NAMALWA (cell line): ENCODE measurements around the gene ADAMTS13.

Experiments
- DNase-seq: peaks from one replicate; pipeline ENCODE4 v3.0.0-alpha.2; 2015; ENCODE audit warnings: low spot score

The ADAMTS13 gene

DNA sequence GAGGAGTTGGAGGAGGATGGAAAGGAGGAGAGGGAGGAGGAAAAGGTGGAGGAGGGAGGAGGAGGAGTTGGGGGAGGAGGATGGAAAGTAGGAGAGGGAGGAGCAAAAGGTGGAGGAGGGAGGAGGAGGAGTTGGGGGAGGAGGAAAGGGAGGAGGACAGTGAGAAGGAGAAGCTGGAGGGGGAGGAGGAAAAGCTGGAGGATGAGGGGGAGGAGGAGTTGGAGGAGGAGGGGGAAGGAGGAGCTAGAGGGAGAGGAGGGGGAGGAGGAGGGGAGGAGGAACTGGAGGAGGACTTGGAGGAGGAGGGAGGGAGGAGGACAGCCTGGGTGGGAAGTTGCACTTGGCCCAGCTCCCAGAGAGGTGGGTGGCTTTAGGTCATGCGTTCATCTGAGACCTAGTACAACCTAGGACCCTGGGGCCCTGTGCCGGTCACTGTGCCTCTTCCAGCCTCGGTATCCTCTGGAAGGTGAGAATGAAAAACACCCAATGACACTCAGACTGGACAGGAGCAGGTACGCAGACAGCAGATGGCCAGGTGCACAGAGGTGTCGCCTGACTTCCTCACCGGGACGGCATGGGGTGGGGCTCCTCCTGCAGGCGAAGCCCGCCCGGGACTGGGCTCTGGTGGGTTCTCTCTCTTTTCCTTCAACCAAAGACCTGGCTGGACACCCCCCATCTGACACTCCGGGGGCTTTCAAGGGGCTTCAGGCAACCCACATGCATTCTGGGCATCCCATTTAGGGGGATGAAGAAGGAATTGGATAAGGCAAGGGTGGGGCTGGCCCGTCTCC is 68.9 kb downstream of the ADAMTS13 start:
- no peak for DNase-seq

DNA sequence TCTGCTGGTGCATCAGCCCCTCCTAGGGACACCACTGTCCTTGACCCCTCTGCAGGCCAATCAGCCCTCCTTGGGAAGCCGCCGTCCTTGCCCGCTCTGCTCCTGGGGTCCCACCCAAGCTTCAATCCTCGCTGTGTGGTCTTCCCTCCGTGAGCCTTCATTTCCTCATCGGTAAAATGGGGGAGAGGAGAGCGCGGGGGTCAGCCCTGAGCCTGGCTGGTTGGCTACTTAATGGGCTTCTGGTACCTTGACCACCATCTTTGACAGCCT is 69.4 kb downstream of the ADAMTS13 start:
- DNase-seq, result no peak

DNA sequence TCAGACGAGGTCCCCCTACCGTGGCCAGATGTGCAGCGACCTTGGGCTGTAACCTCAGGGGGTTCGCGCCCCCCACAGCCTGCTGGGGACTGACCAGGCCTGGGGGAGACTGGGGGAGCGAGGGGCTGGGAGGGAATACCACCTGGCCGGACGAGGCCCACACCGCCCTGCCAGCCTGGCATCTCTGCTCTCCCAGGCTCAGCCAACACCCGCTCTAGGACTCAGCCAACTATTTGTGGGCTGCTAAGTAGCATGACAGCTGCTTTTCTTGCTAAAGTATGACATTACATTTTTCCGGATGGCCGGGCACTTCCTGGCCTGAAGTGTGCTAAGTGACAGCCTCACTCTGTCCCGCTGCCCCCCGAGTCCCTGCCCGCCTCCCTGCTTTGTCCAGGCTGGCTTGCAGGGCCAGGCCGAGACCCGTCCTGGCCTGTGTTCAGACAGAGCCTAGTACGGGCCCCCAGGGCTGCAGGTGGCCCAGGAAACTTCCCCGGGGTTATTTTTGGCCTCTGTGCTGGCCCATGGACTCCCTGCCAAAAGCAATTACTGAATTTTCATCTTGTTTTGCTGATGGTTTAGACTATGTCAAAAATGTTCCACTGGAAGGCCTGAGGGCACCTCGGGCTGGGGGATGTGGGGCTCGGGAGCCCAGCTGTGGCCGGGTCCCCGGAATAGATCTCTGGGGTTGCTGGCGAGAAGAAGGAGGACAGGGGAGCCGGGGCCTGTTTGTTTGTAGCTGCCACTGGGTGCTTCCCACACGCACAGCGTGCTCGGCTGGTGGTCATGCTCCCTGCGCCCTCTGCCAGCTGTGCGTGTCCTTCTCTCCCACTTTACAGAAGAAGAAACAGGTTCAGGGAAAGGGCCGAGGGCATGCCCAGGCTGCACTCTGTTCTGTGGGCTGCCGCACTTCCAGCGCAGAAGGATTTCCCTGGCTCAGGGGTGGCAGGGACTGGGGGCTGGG is 70.2 kb downstream of the ADAMTS13 start:
- DNase-seq, result no peak

DNA sequence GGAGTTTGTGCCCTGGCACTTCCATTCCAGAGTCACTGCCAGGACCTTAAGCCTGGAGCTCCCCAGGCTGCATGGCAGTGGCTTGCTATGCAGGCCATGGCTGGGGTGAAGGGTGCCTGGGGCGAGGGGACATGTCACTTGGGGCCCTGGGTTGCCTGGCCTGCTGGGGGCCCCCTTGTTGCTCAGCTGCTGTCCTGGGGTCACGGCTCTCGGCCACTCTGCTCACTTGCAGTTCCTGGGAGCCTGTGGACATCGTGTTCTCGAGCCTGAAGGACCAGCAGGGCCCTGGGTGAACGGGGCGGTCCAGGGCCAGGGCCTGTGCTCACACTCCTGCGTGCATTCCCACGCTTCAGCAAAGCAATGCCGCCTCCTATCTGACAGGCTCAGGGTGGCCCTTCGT is 71.3 kb downstream of the ADAMTS13 start:
- no peak for DNase-seq

DNA sequence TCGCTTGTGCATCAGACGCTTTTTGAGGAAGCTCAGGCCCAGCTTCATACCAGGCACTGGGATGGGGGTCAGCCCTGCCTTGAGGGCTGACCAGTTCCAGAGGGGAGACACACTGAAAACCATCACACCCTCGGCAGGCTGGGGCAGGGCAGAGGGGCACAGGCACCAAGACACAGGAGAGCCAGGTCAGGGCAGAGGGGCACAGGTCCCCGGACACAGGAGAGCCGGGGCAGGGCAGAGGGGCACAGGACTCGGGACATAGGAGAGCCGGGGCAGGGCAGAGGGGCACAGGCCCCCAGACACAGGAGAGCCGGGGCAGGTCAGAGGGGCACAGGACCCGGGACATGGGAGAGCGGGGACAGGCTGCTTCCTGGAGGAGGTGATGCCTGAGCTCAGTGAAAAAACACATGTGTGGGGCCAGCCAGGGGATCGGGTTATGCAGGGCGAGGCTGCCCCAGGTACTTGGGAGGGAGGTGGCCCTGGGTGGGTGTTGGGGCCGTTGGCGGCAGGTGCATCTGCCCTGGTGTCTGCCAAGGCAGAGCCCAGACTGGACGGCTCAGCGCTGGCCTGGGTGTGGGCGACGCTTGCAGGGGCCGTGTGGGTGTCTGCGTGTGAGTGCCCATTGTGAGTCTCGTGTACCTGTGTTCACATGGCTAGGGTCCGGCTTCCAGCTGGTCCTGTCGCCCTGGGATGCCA is 71.8 kb downstream of the ADAMTS13 start:
- no peak for DNase-seq

DNA sequence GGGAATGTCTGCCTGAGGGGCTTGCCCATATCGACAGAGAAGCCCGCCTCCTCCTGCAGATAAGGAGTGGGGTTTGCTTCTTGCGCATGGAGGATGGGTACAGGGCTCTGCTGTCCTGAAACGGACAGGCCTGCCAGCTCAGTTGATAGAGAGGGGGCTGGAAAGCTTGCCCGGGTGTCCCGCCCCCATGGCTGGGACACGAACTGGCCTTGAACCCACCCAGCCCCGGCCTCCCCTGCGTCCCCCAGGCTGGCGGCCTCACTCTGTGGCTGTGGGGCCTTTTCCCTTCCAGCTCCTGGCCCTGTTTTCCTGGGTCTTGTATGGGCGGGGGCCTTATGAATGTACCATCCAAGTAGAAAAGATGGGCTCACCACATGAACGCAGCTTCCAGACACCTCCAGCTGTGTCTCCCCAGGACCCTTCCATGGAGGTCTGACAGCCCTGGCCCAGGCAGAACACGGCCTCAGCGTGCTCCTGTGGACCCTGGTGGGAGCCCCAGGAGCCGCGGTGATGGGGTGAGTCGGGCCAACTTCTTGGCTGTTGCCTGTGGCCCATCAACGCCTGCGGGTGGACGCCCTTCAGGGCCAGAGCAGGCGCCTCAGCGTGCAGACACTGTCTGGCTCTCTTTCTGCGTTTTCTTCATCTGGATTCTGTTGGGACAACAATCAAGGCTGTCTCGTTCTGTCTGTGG is 72.6 kb downstream of the ADAMTS13 start:
- no peak for DNase-seq

DNA sequence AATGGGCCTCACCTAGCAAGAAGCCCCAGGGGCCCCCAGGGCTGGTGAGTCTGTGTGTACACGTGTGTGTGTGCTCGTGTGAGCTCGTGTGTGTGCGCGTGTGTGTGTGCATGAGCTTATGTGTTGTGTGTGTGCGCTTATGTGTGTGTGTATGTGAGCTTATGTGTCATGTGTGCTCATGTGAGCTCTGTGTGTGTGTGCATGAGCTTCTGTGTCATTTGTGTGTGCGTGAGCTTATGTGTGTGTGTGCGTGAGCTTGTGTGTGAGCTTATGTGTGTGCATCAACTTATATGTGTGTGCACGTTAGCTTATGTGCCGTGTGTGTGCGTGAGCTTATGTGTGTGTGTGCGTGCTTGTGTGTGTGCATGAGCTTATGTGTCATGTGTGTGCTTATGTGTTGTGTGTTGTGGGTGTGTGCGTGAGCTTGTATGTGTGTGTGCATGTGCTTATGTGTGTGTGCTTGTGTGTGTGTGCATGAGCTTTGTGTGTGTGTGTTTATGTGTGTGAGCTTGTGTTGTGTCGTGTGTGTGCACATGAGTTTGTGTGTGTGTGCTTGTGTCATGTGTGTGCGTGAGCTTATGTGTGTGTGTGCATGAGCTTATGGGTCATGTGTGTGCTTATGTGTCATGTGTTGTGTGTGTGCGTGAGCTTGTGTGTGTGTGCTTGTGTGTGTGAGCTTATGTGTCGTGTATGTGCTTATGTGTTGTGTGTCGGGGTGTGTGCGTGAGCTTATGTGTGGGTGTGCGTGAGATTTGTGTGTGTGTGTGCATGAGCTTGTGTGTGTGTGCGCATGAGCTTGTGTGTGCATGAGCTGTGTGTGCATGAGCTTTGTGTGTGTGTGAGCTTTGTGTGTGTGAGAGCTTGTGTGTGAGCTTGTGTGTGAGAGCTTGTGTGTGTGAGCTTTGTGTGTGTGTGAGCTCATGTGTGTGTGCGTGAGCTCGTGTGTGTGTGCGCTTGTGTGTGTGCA is 73.4 kb downstream of the ADAMTS13 start:
- DNase-seq, result no peak

DNA sequence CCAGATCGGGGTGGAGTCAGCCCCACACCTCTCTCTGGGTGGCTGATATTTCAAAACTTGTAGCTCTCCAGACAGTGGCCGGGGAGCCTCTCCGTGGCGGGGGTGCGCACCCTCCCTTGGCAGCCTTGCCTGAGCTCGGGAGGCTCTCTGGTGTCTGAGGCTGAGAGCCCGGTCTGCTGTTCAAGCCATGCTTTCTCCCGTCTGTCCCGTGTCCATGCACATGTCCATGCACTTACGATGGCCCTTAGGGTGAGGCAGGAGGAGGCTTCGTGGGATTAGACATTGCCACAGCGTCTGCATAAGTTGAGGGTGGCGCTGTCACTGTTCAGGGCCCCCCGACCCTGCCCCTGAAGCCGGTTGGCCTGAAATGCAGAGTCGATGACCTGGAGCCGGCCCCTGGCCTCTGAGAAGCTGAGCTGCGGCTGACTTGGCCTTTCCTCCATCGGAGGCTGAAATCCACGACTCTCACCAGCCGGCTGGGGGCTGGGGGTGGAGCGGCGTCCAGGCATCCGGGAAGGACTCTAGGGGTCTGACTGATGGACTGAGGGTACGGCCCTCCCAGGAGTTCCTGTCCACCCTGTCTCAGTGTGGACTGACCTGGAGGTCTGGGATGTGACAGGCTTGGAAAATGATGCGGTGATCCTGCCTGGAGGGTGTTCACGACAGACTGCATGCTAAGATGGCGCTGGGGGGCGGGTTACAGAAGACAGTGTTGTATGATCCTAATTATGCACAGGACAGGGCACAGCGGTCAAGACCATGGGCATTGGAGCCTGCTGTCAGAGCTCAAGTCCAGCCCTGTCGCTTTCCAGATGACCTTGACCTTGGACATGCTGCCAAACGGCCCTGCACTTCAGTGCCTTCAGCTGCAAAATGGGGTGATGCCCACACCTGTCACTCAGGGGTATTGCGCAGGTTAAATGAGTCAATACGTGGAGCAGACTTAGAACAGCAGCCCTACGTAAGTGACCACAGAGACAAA is 75.0 kb downstream of the ADAMTS13 start:
- no peak for DNase-seq

DNA sequence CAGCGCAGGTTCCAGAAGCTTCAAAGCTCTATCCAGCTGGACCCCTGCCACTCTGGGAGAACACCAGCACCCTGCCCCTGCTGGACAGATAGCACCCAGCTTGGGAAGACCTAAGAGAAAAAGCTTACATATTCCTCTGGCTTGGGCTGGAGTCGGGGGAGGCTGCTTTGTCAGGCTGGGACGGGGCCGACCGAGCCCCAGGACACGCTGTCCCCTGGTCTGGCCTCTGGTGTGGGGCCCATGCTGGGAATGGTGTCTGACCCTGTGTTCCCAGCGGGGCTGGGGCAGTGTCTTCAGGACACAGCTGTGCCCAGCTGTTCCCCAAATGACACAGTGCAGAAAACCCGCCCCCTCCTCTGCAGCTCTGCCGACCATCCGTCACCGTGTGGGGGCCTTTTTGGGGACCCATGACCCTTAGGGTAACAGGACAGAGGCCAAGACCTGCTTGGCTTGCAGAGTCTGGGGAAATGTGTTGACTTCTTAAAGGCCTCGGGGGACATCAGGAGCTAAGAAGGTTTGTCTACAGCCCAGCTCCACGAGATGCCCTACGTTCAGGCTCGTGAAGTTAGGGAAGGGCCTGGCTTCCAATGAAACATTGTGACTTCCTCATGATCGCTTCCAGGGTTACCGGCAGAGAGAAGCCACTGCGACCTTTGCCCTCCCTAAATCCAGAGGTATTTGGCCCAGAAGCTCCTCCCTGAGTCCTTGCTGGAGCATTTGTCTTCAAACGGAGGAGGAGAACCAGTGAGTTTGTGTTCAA is 77.1 kb downstream of the ADAMTS13 start:
- no peak for DNase-seq

DNA sequence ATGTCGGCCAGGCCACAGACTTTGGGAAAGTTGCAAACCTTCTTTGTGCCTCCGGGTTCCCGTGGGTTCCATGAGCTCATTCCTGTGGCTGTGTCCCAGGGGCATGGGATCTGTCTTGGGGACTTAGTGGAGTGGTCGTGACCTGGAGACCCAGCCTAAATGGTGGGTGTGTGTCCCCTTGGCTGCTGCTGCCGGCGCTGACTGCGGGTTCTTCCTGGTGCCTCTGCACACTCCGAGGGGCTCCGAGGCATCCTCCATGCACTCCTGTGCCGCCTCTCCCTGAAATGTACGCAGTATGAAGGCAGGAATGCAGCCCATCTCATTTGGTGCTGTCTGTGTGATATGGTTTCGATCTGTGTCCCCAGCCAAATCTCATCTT is 77.7 kb downstream of the ADAMTS13 start:
- DNase-seq, result no peak

DNA sequence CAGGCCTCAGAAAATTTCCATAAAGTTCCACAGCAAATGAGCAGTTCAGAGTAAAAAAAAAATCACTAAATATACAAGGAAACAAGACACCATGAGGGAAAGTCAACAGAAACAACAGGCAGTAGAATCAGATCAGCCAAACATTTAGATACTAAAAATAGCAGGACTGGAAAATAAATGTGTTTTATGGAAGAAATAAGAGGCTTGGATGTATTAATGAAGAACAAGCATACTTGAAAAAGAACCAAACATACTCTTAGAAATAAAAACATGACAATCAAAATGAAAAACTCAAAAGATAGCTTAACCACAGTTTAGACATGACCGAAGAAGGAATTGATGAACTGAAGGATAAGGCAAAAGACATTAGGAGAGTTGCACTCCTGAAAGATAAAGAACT is 79.9 kb downstream of the ADAMTS13 start:
- DNase-seq, result no peak

DNA sequence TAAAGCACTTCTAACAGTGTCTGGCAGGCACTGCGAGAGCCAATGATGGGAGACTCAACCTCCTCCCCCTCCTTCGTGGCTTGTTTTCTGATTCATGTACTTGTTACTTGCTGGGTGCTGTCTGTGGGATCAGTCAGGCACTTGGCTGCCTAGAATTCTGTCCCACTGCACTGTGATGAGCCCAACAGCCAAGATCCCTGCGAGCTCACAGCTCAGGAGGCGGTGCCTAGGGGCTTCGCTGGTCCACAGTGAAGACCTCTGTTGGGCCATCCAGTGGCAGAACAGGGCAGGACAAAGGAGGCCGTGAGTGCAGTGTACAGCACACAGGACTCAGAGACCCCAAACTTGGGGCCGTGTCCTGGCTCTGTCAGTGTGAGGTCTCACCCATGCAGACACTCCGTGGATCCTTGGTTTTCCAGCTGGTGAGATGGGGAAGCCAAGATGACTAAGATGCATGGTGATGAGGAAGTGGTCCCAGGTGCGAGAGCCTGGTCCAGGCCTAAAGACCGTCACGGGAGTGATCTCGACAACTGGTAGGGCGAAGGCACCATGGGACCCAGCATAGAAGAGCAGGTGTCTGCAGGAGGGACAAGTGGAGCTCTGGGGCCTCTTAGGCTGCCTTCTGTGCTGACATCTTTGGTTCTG is 83.1 kb downstream of the ADAMTS13 start:
- no peak for DNase-seq

DNA sequence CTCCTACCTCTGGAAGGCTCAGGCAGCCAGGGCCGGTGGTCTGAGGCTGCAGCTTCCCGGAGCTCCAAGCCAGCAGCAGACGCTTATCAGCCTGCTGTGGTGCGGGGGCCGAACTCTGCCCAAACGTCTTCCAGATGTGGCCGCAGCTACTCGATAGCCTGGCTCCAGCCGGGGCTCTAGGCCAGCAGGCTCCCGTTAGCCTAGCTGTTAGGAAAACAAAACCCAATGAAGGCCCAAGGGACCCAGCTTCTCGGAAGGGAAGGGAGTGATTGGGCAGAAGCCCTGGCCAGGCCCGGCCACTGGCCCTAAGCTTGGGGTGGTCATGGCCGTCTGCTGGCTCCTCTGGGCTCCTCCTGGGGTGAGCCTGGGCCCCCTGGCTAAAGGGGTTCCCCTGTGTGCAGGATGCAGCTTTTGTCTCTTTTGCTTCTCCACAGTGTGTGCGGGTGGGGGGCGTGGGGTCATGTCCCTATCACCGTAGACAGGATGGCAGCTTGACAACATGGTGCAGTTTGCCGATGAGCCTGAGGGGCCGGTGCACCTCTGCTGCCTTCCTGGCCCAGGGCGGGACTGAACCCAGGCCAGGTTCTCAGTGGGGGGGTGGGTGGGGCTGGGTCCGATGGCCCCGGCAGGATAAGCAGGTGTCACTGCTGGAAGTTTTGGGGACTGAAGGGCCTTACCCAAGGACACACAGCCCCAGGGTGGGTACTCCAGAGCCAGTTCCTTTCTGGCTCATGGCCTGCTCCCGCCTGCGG is 83.9 kb downstream of the ADAMTS13 start:
- no peak for DNase-seq

DNA sequence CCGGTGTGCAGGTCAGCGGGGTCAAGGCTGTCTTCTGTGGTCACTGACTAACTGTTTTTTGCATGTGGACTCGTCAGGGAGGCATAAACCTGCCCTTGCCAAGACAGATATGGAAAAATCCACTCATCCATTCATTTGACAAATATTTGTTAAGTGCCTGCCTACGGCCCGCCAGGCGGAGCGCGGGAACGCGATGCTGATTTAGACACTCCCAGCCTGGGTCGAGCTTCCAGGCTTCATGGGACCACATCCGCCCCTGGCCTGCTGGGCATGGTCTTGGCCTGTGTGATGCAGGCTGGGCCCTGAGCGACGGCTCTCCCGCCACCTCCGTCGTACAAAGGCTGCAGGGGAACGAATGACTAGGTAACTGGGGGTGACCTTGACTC is 84.5 kb downstream of the ADAMTS13 start:
- DNase-seq, result no peak

DNA sequence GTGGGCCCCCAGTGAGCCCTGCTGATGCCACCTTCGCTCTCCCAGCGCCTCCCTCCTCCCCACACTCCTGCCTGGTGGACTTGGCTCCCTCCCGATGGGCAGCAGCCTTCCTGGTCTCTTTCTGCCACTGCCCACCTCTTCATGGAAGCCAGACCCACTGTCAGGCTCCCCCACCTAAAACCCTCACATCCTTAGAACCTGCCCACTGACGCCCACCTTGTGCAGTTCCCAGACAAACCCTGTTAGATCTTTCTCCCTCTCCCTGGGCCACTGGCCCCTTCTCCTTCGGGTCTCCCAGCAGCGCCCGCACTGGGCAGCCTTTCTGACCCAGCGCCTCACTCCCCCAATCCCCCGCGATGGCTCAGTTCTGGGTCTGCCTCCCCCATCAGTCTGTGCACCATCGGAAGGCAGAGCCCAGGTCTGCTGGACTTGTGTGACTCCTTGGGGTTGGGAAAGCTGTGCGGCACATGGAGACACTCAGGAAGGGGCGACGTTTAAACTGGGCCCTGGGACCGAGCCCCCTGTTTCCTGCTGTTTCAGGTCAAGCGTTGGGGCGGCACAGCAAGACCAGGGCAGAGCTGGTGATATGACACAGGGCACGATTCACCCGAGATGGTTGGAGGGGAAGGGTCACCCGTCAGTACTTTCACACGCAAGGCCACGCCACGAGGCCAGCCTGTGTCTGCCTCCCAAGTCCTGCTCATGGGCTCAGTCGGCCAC is 85.2 kb downstream of the ADAMTS13 start:
- DNase-seq, result no peak

DNA sequence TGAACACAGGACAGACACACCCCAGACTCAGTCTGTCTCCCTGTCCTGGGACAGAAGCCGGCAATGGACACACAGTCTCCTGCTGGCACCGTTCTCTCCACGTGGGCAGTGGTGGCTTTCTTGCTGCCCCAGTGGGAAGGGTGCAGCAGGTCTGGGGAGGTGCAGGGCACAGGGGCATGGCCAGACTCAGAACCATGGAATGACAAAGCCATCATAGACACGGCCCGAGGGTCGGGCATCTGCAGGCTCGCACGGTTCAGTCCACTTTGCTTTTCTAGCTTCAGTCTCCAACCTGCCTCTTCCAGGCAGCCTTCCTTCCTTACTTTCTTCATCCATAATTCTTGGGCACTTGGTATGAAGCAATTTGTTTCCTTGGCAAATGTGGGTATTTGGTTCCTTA is 85.9 kb downstream of the ADAMTS13 start:
- no peak for DNase-seq
